NCI-H1417 (cell line): ENCODE measurements around the gene TM9SF4.
A peak's percentile ranks its signal among the peaks of the same experiment; 100 is the strongest.
"Not testable (repeated sequence)": the region's sequence is repeated elsewhere in the genome, so short reads cannot be mapped to it uniquely, and the experiment has no call there.

Experiments
- DNase-seq, 3 experiments: peaks; one replicate each; lab custom pipeline; 2025; lab: John Stamatoyannopoulos, UW

TM9SF4 gene

DNA sequence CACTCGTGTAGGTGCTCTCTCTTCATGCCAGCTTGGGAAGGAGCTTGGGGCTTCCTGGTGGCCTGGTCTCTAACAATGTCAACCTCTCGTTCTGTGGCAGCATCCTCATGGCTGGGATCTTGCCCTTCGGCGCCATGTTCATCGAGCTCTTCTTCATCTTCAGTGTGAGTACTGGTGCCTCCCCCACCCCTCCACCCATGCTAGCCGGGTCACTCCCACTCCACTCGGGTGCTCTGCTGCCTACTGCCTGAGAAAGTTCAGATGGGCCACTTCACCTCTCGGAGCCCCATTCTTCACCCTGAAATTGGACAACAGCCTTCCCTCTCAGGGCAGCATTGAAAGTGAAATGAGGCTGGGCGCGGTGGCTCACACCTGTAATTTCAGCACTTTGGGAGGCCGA, 48.8 kb downstream of the TM9SF4 start:
- no peak for DNase-seq

DNA sequence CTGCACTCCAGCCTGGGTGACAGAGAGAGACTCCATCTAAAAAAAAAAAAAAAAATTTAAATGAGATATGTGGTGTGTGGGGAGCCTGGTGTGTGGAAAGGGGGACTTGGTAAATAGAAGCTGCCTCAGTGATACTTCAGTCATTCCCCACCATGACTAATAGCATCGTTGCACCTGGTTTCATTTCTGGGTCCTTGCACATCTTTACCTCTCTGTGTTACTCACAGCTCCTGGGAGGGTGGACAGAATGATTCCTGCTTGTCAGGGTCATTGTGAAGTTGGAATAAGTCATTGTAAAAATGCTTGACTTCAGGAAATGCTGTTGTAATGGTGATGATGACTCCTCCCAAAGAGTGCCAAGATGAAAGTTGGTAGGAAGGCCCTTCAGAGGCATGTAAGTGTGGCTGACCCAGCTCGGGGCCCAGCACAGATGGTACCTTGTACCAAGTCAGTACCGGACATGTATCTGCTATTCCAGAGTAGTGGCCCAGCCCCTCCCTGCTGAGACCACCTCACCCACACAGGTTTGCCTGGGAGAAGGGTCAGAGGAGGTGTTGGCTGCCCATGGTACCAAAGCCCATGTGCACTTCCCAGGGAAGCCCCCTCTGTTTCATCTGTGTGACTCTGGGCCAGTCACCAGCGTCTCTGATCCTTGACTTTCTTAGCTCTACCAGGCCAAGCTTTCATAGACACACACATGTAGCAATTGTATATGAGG, 49.6 kb downstream of the TM9SF4 start:
- DNase-seq: no peak

DNA sequence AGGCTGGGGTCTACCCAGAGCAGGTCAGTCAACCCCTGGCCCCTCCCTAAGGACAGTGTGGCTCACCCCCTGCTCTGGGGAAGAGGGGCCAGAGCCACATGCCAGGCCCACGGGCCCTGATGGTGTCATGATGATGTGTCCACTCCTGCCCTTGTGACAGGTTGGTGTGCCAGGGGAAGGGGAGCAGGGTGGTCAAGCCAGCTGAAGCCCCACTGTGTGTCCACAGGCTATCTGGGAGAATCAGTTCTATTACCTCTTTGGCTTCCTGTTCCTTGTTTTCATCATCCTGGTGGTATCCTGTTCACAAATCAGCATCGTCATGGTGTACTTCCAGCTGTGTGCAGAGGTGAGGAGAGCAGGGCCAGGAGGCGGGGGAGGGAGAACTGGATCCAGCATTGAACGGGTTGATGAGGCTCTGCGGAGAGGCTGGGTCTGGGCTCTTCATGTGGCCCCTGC, 50.3 kb downstream of the TM9SF4 start:
- no peak for DNase-seq

DNA sequence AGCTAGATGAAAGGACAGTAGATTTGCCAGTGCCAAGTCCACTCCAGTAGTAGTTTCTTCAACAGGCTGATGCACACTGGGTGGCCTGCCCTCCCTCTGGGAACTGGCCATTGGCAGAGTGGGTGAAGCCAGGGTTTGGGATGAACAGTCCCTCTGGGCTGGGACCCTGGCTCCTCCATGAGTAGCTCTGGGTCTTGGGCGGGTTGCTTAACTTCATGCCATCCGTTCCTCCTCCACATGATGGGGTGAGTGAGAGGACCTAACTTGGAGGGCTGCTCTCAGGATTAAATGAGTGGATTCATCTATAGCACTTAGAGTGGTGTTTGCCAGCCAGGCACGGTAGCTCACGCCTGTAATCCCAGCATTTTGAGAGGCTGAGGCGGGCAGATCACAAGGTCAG, 50.8 kb downstream of the TM9SF4 start:
- no peak for DNase-seq

DNA sequence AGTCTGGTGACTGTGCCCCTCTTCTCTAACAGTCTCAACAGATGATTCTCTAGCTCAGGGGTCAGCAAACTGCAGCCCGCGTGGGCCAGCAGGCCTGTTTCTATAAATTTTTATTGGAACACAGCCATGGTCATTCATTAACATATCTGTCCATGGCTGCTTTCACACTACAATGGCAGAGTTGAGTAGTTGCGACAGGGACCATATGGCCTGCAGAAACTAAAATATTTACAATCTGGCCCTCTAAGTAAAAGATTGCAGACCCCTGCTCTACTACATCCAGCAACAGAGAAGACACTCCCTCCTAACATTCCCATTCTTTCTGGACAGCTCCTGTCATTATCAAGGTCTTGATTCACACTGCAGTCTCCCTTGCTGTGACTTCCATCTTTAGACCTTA, 52.8 kb downstream of the TM9SF4 start:
- DNase-seq: no peak

DNA sequence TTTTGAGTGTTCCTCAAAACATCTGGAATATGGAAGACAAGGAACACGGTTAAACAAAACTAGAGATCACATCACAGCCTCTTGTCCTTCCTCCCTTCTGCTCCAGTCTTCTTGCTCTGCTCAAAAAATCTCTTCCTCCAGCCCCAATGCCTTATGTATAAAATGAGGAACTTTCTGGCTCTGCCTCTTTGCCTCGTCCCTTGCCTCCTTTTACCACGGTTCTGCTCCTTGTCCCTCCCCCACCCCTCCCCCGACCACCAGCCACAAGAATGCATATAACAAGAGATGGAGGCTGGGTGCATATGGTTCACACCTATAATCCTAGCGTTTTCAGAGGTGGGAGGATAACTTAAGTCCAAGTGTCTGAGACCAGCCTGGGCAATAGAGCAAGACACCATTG, 54.4 kb downstream of the TM9SF4 start:
- no peak for DNase-seq

DNA sequence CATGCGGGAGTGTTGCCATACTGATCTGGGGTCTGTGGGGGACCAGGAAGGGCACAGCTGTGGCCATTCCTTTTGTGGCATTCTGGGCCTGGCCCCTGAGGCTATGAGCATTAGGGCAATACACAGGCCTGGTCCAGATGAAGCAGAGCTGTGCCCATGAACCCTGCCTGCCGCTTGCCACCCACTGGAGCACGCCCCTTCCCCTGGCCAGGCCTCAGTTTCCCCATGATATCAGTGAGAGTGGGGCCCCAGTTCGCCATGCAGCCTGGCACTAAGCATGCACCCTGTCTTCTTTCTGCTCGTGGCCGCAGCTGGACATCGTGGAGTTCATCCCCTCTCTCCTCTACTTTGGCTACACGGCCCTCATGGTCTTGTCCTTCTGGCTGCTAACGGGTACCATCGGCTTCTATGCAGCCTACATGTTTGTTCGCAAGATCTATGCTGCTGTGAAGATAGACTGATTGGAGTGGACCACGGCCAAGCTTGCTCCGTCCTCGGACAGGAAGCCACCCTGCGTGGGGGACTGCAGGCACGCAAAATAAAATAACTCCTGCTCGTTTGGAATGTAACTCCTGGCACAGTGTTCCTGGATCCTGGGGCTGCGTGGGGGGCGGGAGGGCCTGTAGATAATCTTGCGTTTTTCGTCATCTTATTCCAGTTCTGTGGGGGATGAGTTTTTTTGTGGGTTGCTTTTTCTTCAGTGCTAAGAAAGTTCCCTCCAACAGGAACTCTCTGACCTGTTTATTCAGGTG, 55.6 kb downstream of the TM9SF4 start:
- no peak for DNase-seq

DNA sequence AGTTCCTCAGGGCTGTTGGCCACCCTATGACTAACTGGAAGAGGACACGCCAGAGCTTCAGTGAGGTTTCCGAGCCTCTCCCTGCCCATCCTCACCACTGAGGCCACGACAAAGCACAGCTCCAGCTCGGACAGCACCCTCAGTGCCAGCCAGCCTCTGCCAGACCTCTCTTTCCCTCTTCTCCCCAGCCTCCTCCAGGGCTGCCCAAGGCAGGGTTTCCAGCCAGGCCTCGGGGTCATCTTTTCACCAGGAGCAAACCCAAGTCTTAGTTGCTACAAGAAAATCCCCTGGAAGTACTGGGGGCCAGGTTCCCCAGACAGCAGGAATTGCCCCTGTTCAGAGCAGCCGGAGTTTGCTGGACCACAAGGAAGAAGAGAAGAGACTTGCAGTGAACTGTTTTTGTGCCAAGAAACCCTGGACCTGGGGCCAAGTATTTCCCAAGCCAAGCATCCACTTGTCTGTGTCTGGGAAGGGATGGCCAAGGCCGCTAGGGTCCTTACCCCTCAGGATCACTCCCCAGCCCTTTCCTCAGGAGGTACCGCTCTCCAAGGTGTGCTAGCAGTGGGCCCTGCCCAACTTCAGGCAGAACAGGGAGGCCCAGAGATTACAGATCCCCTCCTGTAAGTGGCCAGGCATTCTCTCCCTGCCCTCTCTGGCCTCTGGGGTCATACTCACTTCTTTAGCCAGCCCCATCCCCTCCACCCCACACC, 56.5 kb downstream of the TM9SF4 start:
- no peak for DNase-seq

DNA sequence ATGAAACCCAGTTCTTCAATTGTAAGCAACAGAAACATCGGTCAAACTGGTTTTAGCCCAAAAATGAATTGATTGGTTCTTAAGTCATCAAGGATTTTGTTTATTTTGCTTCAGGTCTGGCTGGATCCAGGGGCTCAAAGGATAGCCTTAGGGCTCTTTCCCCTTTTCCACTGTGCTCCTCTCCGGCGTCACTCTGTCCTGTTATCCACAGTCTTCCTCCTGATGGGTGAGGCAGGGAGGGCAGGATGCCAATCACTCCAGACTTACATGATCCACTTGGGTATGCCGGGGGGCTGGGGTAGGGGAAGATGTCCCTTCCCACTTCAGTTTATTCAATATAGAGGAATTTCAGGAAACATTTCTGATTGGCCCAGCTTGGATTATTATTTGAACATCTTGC, 58.0 kb downstream of the TM9SF4 start:
- no peak for DNase-seq

DNA sequence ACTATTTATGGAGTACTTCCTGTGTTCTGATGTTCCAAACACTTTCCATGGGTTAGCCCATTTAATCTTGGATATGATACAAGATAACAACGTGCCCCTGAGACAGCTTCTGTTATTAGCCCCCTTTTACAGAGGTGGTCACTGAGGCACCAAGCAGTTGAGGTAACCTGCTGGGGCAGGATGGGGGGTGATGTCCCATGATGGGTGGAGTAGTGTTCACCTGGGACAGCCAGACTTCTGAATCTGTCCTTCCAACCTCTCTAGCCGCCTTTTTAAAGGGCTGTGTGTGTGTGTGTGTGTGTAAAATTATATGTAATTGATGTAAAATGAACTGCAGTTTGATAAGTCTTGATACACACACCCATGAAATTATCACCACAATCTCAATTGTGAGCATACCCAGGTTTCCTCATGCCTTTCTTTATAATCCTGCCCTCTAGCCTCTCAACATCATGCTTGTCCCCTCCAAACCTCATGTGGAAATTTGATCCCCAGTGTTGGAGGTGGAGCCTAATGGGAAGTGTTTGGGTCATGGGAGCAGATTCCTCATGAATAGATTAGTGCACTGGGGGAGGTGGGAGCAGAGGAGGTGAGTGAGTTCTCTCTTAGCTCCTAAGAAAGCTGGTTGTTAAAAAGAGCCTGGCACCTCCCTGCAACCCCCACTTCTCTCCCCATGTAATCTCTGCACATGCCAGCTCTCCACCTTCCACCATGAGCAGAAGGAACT, 58.8 kb downstream of the TM9SF4 start:
- peak in 1 of 3 experiments; percentile 43 for DNase-seq

DNA sequence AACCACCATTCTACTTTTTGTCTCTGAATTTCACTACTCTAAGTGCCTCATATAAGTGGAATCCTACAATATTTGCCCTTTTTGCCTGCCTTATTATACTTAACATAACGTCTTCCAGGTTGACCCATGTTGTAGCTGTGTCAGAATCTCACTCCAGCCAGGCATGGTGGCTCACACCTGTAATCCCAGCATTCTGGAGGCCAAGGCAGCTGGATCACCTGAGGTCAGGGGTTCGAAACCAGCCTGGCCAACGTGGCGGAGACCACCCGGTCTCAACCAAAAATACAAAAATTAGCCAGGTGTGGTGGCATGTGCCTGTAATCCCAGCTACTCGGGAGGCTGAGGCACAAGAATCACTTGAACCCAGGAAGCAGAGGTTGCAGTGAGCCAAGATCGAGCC, 68.2 kb downstream of the TM9SF4 start:
- DNase-seq: not testable (repeated sequence)

DNA sequence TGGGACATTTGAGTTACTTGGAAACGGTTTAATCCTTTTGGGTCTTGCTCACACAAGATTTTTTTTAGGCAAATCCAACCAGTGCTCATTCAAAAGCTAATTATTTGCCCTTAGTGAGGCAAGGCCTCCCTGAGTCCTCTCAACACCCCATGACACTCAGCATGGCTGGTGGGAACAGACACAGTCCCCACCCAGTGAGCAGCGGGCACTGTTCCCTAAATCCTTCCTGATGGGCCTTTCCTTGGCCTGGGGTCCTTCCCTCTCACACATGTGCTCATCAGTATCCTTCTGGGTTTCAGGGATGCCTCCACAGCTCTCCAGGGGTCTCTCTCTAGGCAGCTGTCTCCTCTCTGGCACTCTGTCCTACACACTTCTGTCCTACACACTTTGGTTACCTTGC, 70.0 kb downstream of the TM9SF4 start:
- DNase-seq: no peak

DNA sequence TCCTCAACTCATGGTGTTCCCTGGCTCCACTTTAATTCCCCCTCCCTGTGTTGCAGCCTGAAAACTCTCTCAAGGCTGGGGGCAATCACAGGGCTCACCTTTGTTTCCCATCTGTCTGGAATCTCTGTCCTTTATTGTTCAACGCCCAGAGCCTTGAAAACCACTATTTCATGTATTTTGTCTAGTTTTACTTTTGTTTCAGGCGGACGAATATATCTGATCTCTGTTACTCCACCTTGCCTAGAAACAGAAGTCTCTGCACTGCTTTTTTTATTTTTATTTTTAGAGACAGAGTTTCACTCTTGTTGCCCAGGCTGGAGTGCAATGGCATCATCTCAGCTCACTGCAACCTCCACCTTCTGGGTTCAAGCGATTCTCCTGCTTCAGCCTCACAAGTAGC, 70.4 kb downstream of the TM9SF4 start:
- DNase-seq: no peak

DNA sequence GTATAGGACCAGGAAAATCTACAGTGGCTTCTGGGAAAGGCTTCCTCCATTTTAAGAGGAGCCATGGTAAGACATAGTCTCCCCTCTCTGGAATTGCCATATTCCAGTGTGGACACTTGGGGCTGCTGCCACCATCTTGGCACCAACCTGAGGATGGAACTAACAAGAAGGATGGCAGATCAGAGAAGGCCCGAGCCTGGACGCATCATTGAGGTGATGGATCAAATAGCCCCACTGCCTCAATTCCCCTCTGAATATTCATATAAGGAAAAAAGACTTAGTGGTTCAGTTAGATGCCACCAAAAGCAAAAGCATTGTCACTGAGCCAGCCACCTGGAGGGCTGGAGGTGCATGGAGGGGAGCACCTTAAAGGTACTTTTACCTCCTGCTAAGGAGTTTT, 72.1 kb downstream of the TM9SF4 start:
- DNase-seq: no peak

DNA sequence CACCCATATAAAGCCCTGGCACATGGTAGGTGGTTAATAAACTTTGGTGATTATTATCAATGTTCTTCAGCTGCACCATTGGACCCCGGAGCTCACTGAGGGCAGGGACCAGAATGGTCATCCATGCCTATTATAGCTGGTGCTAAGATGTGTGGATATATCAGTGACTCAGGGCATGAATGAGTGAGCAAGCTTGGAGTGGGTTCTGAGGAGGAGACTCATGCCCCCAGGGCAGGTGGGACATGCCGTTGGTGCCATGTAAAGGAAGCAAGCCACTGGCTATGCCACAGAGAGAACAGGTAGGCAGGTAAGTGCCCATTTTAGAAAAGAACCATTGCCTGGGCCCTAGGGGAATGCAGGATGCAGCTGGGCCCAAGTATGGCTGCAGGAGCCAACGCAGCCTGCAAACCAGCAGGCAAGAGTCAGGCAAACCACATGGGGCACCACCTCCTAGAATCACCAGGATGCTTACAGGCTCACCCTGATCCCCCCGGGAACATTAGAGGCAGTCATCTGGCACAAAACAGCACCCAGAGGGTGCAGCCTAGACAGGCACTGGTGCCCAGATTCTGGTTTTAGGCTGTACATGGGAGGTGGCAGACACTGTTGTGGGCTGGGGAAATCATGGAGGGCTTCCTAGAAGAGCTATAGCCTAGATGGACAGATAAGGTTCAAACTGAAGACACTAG, 74.6 kb downstream of the TM9SF4 start:
- no peak for DNase-seq

DNA sequence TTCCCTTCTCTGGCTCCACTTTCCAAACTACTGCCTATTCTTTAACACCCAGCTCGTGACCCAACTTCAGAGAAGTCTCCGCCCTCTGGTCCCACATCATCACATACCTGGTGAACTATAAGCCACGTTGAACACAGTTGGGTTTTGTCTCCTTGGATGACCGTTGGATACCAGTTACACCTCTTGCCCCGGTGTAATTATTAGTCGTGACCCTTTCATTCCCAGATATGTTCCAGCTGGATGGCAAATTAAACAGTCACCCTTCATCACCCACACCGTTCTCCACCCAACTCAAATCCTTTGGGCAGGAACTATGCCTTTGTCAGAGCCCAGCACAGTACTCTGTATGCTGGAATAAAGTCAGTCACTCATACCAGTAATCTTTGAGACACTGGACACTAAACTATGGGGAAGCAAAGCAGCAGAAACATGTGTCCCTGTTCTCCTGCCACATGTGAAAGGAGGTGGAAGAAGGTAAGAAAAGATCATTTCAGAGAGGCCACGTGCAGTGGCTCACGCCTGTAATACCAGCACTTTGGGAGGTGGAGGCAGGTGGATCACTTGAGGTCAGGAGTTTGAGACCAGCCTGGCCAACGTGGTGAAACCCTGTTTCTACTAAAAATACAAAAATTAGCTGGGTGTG, 75.6 kb downstream of the TM9SF4 start:
- no peak for DNase-seq

DNA sequence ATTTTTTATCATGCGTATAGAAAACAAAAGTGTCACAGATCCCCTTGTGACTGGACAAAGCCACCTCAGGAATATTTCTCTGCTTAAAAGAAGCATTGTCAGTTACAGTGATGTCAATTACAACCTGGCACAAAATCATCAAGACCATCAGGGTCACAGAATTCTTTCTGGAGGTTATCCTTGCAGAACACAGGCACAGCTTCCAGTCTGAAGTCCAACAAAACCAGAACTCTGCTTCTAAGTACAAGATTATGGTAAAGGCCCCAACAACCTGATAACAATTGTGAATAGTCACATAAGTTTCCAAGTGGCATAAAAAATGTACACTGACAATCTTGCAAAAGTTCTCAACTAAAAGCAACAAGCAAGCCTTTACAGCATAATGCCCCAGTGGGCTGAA, 77.0 kb downstream of the TM9SF4 start:
- no peak for DNase-seq

DNA sequence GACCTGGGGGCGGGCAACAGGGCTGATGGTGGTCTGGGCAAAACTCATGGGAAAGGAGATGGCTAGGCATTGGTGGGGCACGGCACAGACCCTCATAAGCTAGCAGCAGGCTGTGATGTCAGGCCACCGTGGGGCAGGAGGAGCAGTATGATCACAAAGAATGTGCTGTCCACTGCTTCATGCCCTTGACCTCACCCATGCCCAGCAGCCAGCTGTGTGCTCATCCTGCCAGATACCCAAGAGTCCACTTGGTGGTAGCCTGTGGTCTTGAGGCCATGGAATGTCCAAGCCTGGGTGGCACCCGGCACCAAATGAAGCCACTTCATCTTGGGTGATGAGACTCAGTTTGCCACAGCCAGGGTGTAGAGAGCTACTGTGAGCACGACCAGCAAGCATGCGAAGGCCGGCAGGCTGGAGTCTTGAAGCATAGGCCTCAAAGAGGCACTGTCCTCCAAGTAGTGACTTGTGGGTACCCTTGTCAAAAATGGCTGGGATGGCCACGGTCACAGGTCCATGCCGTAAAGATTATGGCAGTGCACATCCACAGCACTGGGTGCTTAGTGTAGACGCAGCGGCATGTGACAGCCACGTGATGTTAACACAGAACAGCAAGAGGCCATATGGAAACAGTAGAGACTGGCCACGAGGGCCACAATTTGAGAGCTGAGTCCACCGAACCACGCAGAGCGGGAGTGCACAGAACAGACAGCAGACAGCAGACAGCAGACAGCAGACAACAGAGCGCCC, 79.0 kb downstream of the TM9SF4 start:
- DNase-seq: no peak

DNA sequence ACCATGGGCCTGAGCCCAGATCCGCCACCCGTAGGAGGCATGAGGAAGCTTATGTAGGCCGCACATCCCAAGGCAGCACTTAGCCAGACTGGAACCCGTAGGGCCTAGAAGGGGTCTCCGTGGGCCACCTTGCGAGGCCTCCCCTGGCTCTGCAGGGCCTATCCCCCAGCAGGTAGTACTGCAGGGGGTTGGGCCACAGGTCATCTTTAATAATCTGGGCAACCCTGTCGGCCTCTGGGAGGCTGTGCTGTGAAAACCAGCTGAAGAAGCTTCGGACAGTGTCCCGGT, 79.6 kb downstream of the TM9SF4 start:
- DNase-seq: no peak

DNA sequence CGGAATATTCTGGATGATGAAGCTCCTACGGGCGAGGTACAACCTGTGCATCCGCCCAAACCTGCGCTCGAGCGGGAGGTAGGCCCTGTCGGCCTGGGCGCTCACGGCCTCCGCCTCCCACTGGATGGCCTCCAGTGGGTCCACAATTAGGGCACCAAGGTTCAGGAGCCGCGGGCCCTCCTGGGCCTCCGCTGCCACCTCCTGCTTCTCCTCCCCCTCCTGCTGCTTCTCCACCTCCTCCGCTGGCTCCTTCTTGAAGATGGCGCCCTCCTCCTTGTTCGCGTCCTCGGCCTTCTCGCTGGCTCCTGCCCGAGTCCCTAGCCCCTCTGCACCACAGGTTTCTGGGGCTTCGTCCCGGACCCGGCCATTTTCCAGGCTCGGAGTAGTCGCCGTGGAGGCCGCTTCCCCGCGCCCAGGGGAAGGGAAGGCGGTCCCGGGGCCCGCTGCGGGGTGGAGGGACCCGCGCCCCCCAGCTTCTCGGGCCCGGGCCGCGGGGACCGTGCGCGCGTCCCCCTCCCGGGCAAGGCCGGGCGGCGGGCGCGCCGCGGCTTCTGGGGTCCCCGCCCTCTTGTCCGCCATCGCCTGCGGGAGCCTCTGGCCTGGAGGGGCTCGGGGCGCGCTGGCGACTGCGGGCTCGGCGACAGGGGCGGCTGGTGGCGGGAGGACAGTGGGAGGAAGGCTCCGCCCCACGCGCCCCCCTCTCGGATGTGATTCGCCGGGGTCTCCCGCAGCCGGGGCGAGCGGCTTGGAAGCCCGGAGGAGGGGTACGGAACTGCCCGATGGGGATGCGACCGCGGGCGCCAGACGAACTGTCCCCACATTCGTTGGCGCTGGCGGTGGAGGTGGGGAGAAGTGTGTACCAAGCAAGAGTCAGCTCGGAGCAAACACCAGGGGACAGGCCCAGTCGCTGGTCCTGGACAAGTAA, 80.4 kb downstream of the TM9SF4 start:
- peak; percentile 12 to 83 (median 74) for DNase-seq
